Epithelial cell of esophagus (primary cell): ENCODE results near the gene SPPL2A.
"Not testable (repeated sequence)": the region's sequence is repeated elsewhere in the genome, so short reads cannot be mapped to it uniquely, and the experiment has no call there.

Experiments
- DNase-seq: peaks from one replicate; pipeline ENCODE4 v3.0.0; 2010; ENCODE audit warnings: low read depth
- H3K4me3 ChIP-seq: 2 replicates; pipeline ENCODE4 v1.5.1; 2011; ENCODE audit warnings: mild to moderate bottlenecking, low read length, control low read depth
- TF ChIP-seq, protein P1 (sequence below): IDR thresholded peaks from 2 replicates; pipeline ENCODE4 v1.5.1; 2011; ENCODE audit warnings: low read depth, mild to moderate bottlenecking, low read length, control low read depth, inconsistent platforms; ENCODE audit not compliant: insufficient read depth; ENCODE audit errors: missing control alignments

SPPL2A gene

GRCh38 chr15:50697109-50697797 lies 68.3 kb downstream of the SPPL2A start:
- TF ChIP-seq, protein P1, sequence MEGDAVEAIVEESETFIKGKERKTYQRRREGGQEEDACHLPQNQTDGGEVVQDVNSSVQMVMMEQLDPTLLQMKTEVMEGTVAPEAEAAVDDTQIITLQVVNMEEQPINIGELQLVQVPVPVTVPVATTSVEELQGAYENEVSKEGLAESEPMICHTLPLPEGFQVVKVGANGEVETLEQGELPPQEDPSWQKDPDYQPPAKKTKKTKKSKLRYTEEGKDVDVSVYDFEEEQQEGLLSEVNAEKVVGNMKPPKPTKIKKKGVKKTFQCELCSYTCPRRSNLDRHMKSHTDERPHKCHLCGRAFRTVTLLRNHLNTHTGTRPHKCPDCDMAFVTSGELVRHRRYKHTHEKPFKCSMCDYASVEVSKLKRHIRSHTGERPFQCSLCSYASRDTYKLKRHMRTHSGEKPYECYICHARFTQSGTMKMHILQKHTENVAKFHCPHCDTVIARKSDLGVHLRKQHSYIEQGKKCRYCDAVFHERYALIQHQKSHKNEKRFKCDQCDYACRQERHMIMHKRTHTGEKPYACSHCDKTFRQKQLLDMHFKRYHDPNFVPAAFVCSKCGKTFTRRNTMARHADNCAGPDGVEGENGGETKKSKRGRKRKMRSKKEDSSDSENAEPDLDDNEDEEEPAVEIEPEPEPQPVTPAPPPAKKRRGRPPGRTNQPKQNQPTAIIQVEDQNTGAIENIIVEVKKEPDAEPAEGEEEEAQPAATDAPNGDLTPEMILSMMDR = no peak
- no peak overlapping the region for H3K4me3 ChIP-seq
- peak; percentile 10 for DNase-seq

GRCh38 chr15:50694634-50695165 lies 70.8 kb downstream of the SPPL2A start:
- DNase-seq, H3K4me3 ChIP-seq: not testable (repeated sequence)

GRCh38 chr15:50687302-50687902 lies 78.1 kb downstream of the SPPL2A start:
- peak overlapping the region; percentile 97 for H3K4me3 ChIP-seq
- DNase-seq = no peak
- TF ChIP-seq, protein P1 = no peak

DNA sequence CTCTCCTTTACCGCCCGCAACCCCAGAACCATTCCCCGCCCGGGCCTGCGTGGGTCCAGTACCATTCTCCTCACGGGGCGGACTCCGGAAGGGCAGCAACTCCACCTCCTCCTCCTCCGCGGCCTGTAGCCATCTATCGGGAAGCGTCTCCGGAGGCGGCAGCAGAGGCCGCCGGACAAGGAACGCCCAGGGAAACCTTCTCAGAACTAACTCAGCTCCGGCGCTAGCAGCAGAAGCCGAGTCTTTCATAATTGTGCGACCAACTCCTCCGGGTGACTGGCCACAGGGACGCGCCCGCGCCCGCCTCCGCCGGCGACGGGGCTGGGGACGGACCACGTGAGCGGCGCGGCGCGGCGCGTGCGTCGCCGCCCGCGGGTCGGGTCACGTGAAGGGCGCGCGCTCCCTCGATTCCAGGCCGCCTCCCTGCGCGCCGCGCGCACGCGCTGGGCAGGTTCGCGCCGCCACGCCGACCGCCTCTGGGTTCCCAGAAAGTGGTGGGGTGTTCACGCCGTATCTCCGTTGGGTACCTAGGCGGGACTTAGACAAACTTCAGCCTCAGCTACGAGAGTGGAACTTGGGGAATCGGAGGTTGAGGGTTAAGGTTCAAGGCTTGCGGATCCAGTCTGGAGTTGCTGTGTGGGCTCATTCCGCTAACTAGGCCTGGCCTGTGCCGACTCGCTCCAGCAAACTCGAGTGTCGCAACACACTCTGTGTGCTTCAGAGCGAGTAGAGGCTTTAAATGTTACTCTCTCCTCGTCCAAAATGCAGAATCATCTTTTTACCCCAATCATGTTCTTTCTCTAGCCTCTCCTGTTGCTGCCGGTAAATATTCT lies 78.8 kb downstream of the SPPL2A start, which contains the start of gene TRPM7:
TRPM7 (minus strand) TSS at position 329 of the 833 bp plus-strand sequence; CDS start at position 65, 264 bp downstream.
- peak within 1 kb of the TSS; percentile 97 for H3K4me3 ChIP-seq
- TF ChIP-seq, protein P1 = peak; percentile 12
- DNase-seq = peak; percentile 94

DNA sequence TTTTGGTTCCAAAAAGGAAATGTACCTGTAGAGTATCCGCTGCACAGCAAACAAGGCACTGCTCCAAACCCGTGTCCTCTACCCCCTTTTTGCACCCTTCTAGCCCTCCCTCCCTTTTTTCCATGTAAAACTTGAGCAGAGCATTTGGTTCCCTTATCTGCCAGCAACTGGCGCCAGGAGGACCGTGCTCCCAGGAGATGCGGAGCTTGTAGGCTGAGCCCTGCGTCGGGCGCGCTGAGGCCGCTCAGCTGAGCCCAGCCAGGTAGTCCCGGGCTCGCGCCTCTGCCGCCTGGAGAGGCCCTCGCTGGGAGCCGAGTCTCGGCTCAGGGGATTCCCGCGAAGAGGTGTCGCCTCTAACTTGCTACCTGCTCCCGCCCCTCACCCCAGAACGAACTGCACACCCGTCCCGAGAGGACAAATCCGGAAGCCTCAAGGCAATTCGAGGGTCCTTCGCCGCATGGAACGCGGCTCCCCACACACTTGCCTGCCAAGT lies 79.5 kb downstream of the SPPL2A start:
- H3K4me3 ChIP-seq = peak overlapping the region; percentile 97
- peak; percentile 71 for DNase-seq
- TF ChIP-seq, protein P1 = no peak

DNA sequence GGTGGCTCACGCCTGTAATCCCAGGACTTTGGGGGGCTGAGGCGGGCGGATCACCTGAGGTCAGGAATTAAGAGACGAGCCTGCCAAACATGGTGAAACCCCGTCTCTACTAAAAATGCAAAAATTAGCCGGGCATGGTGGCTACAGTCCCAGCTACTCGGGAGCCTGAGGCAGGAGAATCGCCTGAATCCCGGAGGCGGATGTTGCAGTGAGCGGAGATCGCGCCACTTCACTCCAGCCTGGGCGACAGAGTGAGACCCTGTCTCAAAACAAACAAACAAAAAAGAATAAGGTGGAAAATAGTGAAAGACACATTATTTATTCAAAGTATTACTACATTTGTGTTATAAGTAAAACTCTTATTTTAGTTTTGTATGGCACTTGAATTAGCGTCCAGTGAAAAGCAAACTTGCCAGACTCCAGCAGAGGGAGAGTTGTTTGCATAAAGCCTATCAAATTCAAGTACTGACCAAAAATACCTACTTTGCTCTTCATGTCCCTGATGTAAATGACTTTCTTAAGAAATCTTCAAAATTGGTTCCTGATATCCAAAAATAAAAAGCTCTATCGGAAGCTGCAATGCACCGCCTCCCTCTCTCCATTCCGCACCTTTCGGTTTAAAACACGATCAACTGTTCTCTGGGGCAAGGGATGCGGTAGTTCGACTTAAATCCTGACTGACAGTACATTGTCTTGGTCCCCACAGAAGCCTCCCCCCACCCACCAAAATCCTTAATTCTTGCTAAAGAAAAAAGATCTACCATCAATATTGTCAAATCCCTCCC lies 80.1 kb downstream of the SPPL2A start:
- TF ChIP-seq, protein P1 = peak; percentile 28
- DNase-seq = peak; percentile 7
- H3K4me3 ChIP-seq = peak overlapping the region; percentile 97
